Measurements from ENCODE around the gene MIB1. TPM values are rescaled to one million over a fixed set of nuclear protein-coding genes. Genes with fewer than 3 reads are reported as not detected.

MIB1 gene
- total and polyA plus RNA-seq, 9 donors: 24.4 to 58.9 (median 41.4) TPM

DNA sequence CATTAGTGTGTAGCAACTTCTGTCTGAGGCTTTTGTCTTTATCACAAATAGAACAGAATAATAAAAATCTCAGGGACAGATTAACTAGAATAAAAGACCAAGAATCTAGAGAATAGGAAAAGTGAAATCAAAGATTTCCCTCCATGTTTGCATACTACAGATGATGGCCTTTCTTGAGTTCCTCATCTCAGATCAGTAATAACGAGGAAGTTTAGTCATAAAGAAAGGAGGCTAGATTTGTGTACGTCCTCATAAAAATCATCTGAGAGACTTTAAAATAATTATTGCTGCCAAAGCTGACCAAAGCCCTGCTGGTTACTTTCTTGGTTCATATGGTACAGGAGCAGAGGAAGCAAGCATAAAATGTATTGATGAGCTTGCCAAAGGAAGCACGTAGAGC lies 117.3 kb downstream of the MIB1 start:
- H3K27ac ChIP-seq (ENCODE audit: low read length): no peak overlapping the region
- H3K4me3 ChIP-seq (ENCODE audit: low read length): no peak overlapping the region
- peaks cover under 1% of the 10 kb centered on the region for H3K9me3 ChIP-seq (replicated peaks; ENCODE audit: control insufficient read depth, low read depth, low read length)
- H3K4me1 ChIP-seq (ENCODE audit: control insufficient read depth, insufficient read depth, low read length): peaks cover 2% of the 10 kb centered on the region
- H3K27me3 ChIP-seq (ENCODE audit: control insufficient read depth, insufficient read depth, low read length): no peaks in the 10 kb centered on the region
- DNase-seq: no peak
- 79% methylated on average over 1 of the region's 3 CpGs for WGBS (ENCODE audit: insufficient coverage)
- H3K36me3 ChIP-seq (ENCODE audit: control insufficient read depth, insufficient read depth, low read length): peaks cover 32% of the 10 kb centered on the region

DNA sequence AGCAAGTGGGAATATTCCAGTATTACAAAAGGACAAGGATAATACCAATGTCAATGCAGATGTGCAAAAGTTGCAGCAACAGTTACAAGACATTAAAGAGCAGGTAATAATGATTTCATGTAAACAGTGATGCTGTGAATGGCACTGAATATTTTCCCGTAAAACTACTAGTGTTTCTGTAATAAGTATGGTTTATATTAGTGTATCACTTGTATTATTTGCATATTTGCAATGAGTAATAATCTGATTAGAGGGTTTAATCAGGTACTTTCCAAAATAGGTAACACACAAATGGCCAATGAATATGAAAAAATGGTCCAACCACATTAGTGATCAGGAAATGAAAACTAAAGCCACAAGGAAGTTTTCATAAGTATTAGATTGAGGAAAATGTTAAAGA lies 118.0 kb downstream of the MIB1 start:
- no peaks in the 10 kb centered on the region for H3K4me1 ChIP-seq (ENCODE audit: control insufficient read depth, insufficient read depth, low read length)
- H3K27ac ChIP-seq (ENCODE audit: low read length): no peak overlapping the region
- WGBS (ENCODE audit: insufficient coverage): no CpG with 5 or more reads among the region's 1 CpG
- no peaks in the 10 kb centered on the region for H3K27me3 ChIP-seq (ENCODE audit: control insufficient read depth, insufficient read depth, low read length)
- peaks cover 2% of the 10 kb centered on the region for H3K9me3 ChIP-seq (replicated peaks; ENCODE audit: control insufficient read depth, low read depth, low read length)
- peaks cover 39% of the 10 kb centered on the region for H3K36me3 ChIP-seq (ENCODE audit: control insufficient read depth, insufficient read depth, low read length)
- no peak overlapping the region for H3K4me3 ChIP-seq (ENCODE audit: low read length)
- no peak for DNase-seq

DNA sequence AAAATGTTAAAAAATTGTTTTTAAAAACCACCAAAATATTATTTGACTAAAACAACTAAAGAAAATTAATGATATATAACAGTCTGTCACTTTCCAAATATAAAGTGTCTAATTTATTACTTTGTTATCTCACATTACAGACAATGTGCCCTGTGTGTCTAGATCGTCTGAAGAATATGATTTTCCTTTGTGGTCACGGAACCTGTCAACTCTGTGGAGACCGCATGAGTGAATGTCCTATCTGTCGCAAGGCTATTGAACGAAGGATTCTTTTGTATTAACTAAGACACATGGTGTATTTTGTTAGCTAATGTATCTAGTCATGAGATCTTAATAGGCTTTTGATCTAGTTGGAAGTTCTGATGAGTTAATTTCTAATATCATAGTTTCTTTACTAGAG lies 123.8 kb downstream of the MIB1 start:
- whole genome bisulfite sequencing (ENCODE audit: insufficient coverage): 100% methylated on average over 3 of the region's 5 CpGs
- H3K36me3 ChIP-seq (ENCODE audit: control insufficient read depth, insufficient read depth, low read length): peaks cover 30% of the 10 kb centered on the region
- H3K27ac ChIP-seq (ENCODE audit: low read length): no peak overlapping the region

DNA sequence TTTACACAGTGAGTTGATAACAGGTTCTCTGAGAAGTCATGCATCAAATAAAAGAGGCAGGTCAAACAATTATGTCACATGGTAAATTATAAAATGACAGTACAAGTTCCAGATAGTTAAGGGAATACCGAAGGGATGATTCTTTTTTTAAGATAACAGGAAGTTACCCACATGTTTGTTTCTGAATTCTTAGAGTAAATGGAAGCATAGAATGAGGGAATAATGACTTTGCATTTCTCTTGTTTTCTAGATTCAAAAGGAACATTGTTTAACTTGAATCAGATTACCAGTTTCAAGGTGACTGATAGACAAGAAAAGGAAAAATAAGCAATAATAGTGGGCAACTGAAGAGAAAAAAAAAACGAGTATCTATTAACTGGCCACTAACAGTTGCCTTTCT lies 124.5 kb downstream of the MIB1 start:
- H3K27ac ChIP-seq (ENCODE audit: low read length): no peak overlapping the region
- H3K4me1 ChIP-seq (ENCODE audit: control insufficient read depth, insufficient read depth, low read length): no peaks in the 10 kb centered on the region
- peaks cover 2% of the 10 kb centered on the region for H3K9me3 ChIP-seq (replicated peaks; ENCODE audit: control insufficient read depth, low read depth, low read length)
- no peak for DNase-seq
- peaks cover 27% of the 10 kb centered on the region for H3K36me3 ChIP-seq (ENCODE audit: control insufficient read depth, insufficient read depth, low read length)
- WGBS (ENCODE audit: insufficient coverage): no CpG with 5 or more reads among the region's 2 CpGs
- no peak overlapping the region for H3K4me3 ChIP-seq (ENCODE audit: low read length)
- no peaks in the 10 kb centered on the region for H3K27me3 ChIP-seq (ENCODE audit: control insufficient read depth, insufficient read depth, low read length)

More for the DNA sequence above, 123.8 kb downstream of the MIB1 start:
- Histone ChIP-seq H3K27me3 (ENCODE audit: control insufficient read depth, insufficient read depth, low read length) (no peaks in the 10 kb centered on the region), H3K4me1 (ENCODE audit: control insufficient read depth, insufficient read depth, low read length) (no peaks in the 10 kb centered on the region), H3K9me3 (replicated peaks; ENCODE audit: control insufficient read depth, low read depth, low read length) (peaks cover 2% of the 10 kb centered on the region), H3K4me3 (ENCODE audit: low read length) (no peak overlapping the region)
- no peak for DNase-seq

DNA sequence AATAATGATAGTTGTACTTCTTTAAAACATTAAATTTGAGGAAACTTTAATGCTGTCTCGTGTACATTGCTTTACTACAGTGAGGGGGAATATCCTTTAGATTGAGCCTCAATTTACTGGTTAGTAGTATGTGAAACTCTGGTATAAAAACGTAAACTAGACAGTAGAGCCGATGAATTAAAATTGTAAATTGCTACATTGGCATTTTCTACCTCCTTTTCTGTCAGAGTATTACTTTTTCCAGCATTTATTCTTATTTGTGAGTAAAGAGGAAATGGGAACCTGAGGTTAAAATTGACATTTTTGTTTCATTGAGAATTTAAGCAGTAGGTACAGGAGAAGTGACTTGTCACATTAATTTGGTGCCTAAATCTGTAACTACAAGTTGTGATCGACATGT lies 128.2 kb downstream of the MIB1 start:
- no peak overlapping the region for H3K27ac ChIP-seq (ENCODE audit: low read length)
- H3K36me3 ChIP-seq (ENCODE audit: control insufficient read depth, insufficient read depth, low read length): peaks cover 4% of the 10 kb centered on the region
- no peaks in the 10 kb centered on the region for H3K9me3 ChIP-seq (replicated peaks; ENCODE audit: control insufficient read depth, low read depth, low read length)
- no peaks in the 10 kb centered on the region for H3K4me1 ChIP-seq (ENCODE audit: control insufficient read depth, insufficient read depth, low read length)
- no peak overlapping the region for H3K4me3 ChIP-seq (ENCODE audit: low read length)
- DNase-seq: no peak
- H3K27me3 ChIP-seq (ENCODE audit: control insufficient read depth, insufficient read depth, low read length): no peaks in the 10 kb centered on the region
- WGBS (ENCODE audit: insufficient coverage): no CpG with 5 or more reads among the region's 4 CpGs

DNA sequence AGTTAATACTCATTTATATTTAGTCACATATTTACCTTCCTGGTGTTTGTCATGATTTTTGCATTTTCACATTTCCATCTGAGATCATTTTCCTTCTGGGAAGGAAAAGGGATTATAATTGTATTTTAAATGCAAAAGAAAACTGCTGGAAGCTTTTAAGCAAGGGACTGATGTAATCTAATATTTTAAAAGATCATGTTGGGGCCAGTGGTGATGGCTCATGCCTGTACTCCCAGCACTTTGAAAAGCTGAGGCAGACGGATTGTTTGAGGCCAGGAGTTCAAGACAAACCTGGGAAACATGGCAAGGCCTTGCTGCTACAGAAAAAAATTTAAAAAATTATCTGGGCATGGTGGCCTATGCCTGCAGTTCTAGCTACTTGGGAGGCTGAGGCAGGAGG lies 149.0 kb downstream of the MIB1 start:
- WGBS (ENCODE audit: insufficient coverage): 14% methylated on average over 1 of the region's 1 CpG
- no peaks in the 10 kb centered on the region for H3K9me3 ChIP-seq (replicated peaks; ENCODE audit: control insufficient read depth, low read depth, low read length)
- H3K27ac ChIP-seq (ENCODE audit: low read length): no peak overlapping the region
- no peaks in the 10 kb centered on the region for H3K36me3 ChIP-seq (ENCODE audit: control insufficient read depth, insufficient read depth, low read length)
- no peaks in the 10 kb centered on the region for H3K27me3 ChIP-seq (ENCODE audit: control insufficient read depth, insufficient read depth, low read length)
- no peak for DNase-seq
- H3K4me1 ChIP-seq (ENCODE audit: control insufficient read depth, insufficient read depth, low read length): no peaks in the 10 kb centered on the region
- no peak overlapping the region for H3K4me3 ChIP-seq (ENCODE audit: low read length)

DNA sequence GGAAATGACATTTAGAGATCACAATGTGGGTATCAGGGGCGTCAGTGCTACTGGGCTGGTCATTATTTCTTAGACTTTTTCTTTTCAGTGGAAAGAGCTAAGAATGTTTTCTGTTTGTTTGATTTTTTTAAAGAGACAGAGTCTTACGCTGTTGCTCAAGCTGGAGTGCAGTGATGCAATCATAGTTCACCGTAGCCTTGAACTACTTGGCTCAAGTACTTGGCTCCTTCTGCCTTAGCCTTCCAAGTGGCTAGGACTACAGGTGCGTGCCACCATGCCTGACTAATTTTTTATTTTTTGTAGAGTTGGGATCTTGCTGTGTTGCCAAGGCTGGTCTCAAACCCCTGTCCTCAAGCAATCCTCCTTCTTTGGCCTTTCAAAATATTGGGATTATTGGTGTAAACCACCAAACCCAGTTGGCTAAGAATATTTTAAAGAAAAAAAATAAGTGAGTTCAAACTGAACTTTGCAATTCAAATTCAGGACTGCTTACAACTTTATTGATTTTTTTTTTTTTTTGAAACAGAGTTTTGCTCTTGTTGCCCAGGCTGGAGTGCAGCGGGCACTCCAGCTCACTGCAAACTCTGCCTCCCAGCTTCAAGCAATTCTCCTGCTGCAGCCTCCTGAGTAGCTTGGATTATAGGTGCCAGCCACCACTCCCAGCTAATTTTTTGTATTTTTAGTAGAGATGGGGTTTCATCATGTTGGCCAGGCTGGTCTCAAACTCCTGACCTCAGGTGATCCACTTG lies 154.2 kb downstream of the MIB1 start:
- Histone ChIP-seq H3K27me3 (ENCODE audit: control insufficient read depth, insufficient read depth, low read length) (peaks cover 2% of the 10 kb centered on the region), H3K36me3 (ENCODE audit: control insufficient read depth, insufficient read depth, low read length) (no peaks in the 10 kb centered on the region), H3K9me3 (replicated peaks; ENCODE audit: control insufficient read depth, low read depth, low read length) (no peaks in the 10 kb centered on the region), H3K4me1 (ENCODE audit: control insufficient read depth, insufficient read depth, low read length) (peaks cover 2% of the 10 kb centered on the region), H3K4me3 (ENCODE audit: low read length) (no peak overlapping the region), H3K27ac (ENCODE audit: low read length) (no peak overlapping the region)
- WGBS (ENCODE audit: insufficient coverage): 54% methylated on average over 3 of the region's 5 CpGs
- no peak for DNase-seq

DNA sequence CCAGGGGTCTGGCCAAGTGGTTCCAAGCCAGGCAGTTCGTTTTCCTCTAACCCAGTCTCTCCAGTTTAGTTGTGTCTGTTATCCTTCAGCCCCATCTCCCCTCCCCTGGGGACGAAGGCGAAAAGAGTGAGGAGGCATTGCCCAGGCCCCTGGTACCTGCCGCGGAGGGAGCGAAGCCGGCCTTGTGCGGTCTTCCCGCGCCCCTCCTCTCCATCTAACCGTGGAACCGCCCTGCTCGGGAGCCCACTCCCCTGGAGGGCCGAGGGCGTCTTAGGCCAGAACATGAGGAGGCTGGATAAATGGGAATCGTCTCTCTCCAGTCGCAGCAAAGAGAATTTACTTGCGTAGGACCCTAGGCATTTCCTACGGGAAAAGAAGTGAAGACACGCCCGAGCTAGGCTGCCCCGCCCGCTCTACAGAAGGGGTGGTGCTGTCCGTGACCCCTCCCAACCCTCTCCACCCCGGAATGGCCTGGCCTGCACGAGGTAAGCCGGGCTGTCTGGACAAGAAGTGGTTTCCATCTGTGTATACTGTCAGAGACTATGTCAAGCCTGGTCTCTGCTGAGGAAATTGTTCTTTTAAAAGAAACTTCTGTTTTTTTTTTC lies 156.2 kb downstream of the MIB1 start:
- H3K27ac ChIP-seq (ENCODE audit: low read length): no peak overlapping the region
- no peak for DNase-seq
- H3K36me3 ChIP-seq (ENCODE audit: control insufficient read depth, insufficient read depth, low read length): no peaks in the 10 kb centered on the region
- H3K4me1 ChIP-seq (ENCODE audit: control insufficient read depth, insufficient read depth, low read length): peaks cover 2% of the 10 kb centered on the region
- H3K27me3 ChIP-seq (ENCODE audit: control insufficient read depth, insufficient read depth, low read length): peaks cover 2% of the 10 kb centered on the region
- no peaks in the 10 kb centered on the region for H3K9me3 ChIP-seq (replicated peaks; ENCODE audit: control insufficient read depth, low read depth, low read length)
- 18% methylated on average over 16 of the region's 27 CpGs for WGBS (ENCODE audit: insufficient coverage)
- no peak overlapping the region for H3K4me3 ChIP-seq (ENCODE audit: low read length)

DNA sequence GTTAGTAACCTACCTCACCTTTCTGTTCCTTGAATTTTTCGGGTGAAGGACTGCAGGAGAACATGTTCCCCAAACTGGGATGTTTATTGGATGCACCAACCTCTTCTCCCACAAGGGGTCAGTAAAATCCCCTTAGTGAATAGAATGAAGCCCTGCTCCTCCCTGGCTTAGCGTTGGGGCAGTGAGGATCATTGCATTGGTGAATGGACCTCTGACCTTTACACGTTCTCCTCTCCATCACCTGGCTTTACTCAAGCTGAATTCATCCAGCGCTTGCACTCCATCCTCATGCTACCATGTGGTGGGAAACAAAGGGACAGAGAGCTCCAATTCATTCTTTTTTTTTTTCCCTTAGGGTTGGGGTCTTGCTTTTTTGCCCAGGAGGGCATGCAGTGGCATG lies 157.2 kb downstream of the MIB1 start:
- no peak overlapping the region for H3K4me3 ChIP-seq (ENCODE audit: low read length)
- H3K9me3 ChIP-seq (replicated peaks; ENCODE audit: control insufficient read depth, low read depth, low read length): no peaks in the 10 kb centered on the region
- H3K4me1 ChIP-seq (ENCODE audit: control insufficient read depth, insufficient read depth, low read length): peaks cover 2% of the 10 kb centered on the region
- peaks cover 2% of the 10 kb centered on the region for H3K27me3 ChIP-seq (ENCODE audit: control insufficient read depth, insufficient read depth, low read length)
- no peak overlapping the region for H3K27ac ChIP-seq (ENCODE audit: low read length)
- WGBS (ENCODE audit: insufficient coverage): 0% methylated on average over 1 of the region's 4 CpGs
- peak; percentile 46 for DNase-seq
- H3K36me3 ChIP-seq (ENCODE audit: control insufficient read depth, insufficient read depth, low read length): no peaks in the 10 kb centered on the region

DNA sequence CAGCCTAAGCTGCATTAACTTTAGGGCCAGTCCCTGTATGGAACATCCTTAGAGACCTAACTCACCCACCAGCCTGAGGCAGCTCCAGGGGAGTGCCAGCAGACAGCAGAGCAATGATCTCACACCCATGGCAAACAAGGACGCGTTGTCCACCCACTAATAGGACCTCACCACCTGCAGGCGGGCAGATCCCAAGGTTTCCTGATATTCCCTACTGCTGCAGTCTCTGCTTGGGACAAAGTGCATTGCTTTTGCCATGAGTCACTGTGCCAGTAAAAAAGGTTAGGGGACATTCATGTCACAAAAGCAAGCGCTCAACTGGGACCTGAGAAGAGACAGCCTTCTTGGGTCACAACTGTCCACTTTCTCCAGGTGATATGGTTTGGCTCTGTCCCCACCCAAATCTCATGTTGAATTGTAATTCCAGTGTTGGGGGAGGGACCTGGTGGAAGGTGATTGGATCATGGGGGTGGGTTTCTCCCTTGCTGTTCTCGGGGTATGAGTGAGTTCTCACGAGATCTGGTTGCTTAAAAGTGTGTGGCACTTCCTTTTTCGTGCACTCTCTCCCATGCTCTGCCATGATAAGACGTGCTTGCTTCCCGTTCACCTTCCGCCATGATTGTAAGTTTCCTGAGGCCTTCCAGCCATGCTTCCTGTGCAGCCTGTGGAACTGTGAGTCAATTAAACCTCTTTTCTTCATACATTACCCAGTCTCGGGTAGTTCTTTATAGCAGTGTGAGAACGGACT lies 160.2 kb downstream of the MIB1 start:
- H3K27ac ChIP-seq (ENCODE audit: low read length): no peak overlapping the region
- DNase-seq: no peak
- 92% methylated on average over 8 of the region's 12 CpGs for WGBS (ENCODE audit: insufficient coverage)
- H3K4me3 ChIP-seq (ENCODE audit: low read length): no peak overlapping the region
- no peaks in the 10 kb centered on the region for H3K36me3 ChIP-seq (ENCODE audit: control insufficient read depth, insufficient read depth, low read length)
- no peaks in the 10 kb centered on the region for H3K9me3 ChIP-seq (replicated peaks; ENCODE audit: control insufficient read depth, low read depth, low read length)
- H3K4me1 ChIP-seq (ENCODE audit: control insufficient read depth, insufficient read depth, low read length): peaks cover 7% of the 10 kb centered on the region
- peaks cover 2% of the 10 kb centered on the region for H3K27me3 ChIP-seq (ENCODE audit: control insufficient read depth, insufficient read depth, low read length)

Measured in muscle of leg (tissue), 11 donors.